Fibroblast of the aortic adventitia (primary cell): ENCODE measurements around the gene PPP2R5B. TPM values are rescaled to one million over a fixed set of nuclear protein-coding genes. Genes with fewer than 3 reads are reported as not detected.

Experiments used
- DNase-seq: peaks from one replicate; pipeline ENCODE4 v3.0.0-alpha.2; 2010; ENCODE audit warnings: low read depth
- H3K4me3 ChIP-seq: 2 replicates; pipeline ENCODE4 v1.5.1; 2011; ENCODE audit warnings: low read depth, mild to moderate bottlenecking, control low read depth, low read length, moderate library complexity
- total RNA-seq: library from RNA; depleted of rRNA; stranded (reverse); fragments of >200 nt; gene quantifications from 2 replicates; pipeline ENCODE4 v1.2.3, GENCODE V29; 2012; ENCODE audit warnings: low replicate concordance
- TF ChIP-seq, protein P1 (sequence below): IDR thresholded peaks from 2 replicates; pipeline ENCODE4 v1.5.1; 2011; ENCODE audit warnings: mild to moderate bottlenecking, low read length, control low read depth, inconsistent platforms; ENCODE audit not compliant: insufficient read depth

Gene PPP2R5B
- total RNA-seq, 1 donor, result 7.9 TPM

DNA sequence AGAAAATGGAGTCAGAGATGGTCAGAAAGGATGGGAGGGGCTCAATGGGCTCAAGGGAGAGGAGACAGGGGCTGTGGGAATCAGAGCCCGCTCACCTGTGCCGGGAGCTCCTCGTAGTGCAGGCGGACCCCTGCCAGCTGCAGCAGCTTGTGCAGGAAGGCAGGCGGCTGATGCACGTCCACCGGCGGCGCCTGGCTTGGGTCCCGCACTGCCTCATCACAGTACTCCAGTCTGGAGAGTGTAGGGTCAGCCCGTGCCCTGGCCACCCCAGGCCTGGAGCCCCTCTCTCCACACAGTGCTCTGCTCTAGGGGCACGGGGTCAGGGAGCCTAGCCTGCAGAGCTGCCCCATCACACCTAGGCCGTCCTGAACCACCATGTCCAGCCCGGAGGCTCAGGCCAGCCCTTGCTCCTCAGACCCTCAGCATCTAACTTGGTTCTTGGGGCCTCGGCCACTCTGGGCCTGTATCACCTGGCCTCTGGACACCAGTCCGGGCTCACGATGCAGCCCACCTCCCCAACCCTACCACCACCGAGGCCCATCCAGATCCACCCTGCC lies 11.2 kb upstream of the PPP2R5B start:
- DNase-seq, result no peak
- TF ChIP-seq, protein P1, sequence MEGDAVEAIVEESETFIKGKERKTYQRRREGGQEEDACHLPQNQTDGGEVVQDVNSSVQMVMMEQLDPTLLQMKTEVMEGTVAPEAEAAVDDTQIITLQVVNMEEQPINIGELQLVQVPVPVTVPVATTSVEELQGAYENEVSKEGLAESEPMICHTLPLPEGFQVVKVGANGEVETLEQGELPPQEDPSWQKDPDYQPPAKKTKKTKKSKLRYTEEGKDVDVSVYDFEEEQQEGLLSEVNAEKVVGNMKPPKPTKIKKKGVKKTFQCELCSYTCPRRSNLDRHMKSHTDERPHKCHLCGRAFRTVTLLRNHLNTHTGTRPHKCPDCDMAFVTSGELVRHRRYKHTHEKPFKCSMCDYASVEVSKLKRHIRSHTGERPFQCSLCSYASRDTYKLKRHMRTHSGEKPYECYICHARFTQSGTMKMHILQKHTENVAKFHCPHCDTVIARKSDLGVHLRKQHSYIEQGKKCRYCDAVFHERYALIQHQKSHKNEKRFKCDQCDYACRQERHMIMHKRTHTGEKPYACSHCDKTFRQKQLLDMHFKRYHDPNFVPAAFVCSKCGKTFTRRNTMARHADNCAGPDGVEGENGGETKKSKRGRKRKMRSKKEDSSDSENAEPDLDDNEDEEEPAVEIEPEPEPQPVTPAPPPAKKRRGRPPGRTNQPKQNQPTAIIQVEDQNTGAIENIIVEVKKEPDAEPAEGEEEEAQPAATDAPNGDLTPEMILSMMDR, result no peak

DNA sequence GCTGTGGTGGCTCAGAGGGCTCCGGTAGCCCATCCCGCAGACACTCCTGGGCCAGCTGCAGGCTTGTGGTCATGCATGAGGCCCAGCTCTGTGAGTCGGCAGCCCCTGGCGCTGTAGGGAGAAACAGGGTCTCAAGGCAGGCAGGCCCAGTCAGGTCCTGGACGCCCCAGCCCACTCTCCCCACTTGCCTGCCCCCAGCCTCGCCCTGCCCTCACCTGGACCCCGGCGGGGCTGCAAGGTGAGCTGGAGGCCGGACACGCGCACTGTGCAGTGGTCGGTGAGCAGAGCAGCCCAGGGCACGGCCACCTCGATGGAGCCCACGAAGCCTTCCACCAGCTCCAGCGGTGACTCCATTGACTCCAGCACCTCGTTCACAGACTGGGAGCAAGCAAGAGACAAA lies 10.4 kb upstream of the PPP2R5B start:
- no peak overlapping the region for H3K4me3 ChIP-seq
- TF ChIP-seq, protein P1, result no peak

More for the DNA sequence above, 11.2 kb upstream of the PPP2R5B start:
- no peak overlapping the region for H3K4me3 ChIP-seq

DNA sequence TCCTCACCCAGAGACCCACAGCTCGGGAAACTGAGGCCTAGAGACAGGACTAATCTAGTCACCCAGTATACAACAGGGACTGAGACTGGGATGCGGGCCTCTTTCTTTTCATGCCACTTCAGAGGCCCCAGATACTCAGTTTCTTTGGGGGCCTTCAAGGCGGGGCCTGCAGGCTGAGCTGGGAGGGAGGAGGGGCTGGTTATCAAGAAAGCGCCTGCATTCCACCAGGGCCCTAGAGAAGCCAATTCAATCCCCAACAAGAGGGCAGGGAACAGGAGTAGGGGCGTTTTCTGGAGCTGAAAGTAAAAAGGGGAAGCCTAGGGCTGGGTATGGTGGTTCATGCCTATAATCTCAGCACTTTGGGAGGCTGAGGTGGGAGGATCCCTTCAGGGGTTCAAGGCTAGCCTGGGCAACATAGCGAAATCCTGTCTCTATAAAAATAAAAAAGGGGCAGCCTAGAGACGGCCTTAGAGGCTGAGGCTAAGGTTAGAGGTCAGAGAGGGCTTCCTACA lies 9.1 kb upstream of the PPP2R5B start:
- peak overlapping the region; percentile 99 for H3K4me3 ChIP-seq

More for the DNA sequence above, 10.4 kb upstream of the PPP2R5B start:
- no peak for DNase-seq

DNA sequence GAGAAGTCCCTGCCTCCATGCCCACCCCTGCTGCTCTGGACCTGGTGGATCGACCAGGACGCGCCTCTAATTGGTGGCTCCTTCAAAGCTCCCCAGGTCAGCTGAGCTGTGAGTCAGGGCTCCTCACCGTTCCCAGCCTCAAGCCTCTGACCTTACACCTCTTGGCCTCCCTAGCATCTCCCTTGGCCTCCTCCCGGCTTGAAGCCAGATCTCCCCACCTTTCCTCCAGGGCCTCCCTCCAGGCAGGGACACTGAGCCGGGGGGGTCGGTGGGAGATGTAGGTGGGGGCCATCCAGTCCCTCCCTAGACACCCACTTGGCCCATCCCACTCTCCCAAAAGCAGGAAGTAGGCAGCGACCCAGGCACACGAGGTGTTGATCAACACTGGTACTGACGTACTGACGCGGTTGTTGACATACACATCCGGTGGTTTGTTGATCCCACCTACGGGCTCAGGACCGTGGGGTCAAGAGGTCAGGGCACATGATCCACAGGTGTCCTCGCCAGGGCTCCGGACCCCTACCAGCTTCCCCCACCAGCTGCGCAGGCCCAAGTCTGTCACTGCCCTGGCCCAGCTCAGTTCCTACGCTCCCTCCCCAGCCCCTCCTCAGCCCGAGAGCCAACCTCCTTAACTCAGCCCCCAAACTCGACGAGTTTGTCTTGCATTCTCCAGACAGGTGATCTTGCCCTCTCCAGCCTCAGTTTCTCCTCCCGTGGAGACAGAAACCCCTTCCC lies 8.3 kb upstream of the PPP2R5B start:
- peak; percentile 50 for DNase-seq
- TF ChIP-seq, protein P1, result no peak
- H3K4me3 ChIP-seq, result peak overlapping the region; percentile 99

More for the DNA sequence above, 9.1 kb upstream of the PPP2R5B start:
- TF ChIP-seq, protein P1, result no peak
- DNase-seq, result no peak

DNA sequence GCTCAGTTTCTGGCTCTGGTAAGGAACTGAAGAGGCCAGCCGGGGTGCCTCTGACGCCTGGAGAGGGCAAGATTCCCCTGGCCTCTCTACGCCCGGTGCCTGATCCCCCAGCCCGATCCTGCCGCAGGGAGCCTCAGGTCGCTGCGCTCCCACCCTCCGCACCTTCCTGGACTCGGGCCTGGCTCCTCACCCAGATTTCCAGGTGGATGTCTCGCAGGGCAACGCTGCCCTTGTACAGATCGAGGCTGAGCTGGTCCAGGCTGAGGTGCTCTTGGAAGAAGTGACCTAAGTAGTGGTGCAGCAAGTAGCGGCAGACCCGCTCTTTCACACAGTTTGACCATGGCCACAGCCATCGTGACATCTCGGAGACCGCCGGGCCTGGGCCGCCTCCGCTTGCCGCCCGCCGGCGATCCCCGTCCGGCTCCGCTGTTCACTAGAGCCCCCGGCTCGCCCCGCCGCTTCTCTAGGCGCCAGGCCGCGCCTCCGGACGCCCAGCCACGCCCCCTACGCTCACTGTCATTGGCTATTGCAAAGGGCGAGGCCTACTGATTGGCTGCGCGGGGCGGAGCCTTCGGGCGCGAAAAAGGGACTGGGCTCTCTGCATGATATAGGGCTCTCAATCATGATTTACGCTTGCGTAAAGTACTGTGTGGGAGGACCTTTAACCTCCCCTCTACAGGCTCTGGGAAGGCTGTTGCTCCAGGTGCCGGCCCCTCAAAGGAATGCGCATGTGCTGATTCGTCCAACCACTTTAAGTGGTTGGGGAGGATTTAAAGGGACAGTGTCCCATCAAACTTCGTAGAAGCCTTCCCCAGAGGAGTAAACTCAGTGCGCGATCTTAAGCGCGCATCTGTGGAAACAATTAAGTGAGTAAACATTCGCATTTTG lies 7.5 kb upstream of the PPP2R5B start, which contains the start of gene ATG2A:
Gene ATG2A, minus strand, starts transcription at position 435 of the 888 bp plus-strand sequence. Its CDS starts 74 bp downstream, at position 361.
- H3K4me3 ChIP-seq, result peak within 1 kb of the TSS; percentile 99
- peak; percentile 100 for DNase-seq
- TF ChIP-seq, protein P1, result no peak

DNA sequence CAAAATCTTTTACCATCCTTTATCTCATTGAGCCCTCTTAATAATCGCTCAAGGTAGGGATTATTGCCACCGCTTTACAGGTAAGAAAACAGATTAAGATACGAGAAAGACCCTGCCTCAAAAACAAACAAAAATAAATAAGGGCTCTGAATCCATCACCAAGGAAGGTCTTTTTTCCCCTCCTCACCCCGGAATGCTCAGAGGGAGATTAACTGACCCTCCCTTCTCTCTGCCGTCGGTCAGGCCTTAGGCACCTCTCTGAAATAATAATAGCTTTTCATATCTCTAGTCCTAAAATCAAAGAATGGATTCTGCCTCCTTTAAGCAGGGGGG lies 6.9 kb upstream of the PPP2R5B start:
- no peak for DNase-seq
- TF ChIP-seq, protein P1, result no peak
- peak overlapping the region; percentile 59 for H3K4me3 ChIP-seq
